Gastrocnemius medialis (tissue), 4 donors: ENCODE data around the gene FARS2. TPM values are rescaled to one million over a fixed set of nuclear protein-coding genes. Genes with fewer than 3 reads are reported as not detected.

ENCODE experiments used
- ATAC-seq, 2 donors: fragments of 150-250 bp; one replicate each; pipeline ENCODE4 v1.9.1; 2016
- DNase-seq, 2 donors: peaks; one replicate each; pipeline ENCODE4 v3.0.0-alpha.2; 2019
- H3K27ac ChIP-seq, 4 donors: fragments of 200-600 bp; sonication (generic); 1 replicate in 1 of 4; 2 replicates in 3 of 4; pipeline ENCODE4 v1.5.1; 2016 to 2018; ENCODE audit warnings: mild to moderate bottlenecking in 2 of 4, moderate library complexity in 1 of 4
- H3K27me3 ChIP-seq, 3 donors: fragments of 200-600 bp; sonication (generic) in 2 of 3; 1 replicate in 1 of 3; 2 replicates in 2 of 3; pipeline versions ENCODE4 v1.5.1 to v1.6.0; 2016 to 2019; ENCODE audit warnings: mild to moderate bottlenecking in 1 of 3, moderate library complexity in 1 of 3
- H3K36me3 ChIP-seq, 2 donors: fragments of 200-600 bp; sonication (generic) in 1 of 2; one replicate each; pipeline ENCODE4 v1.5.1; 2017 to 2018
- H3K4me1 ChIP-seq, 2 donors: fragments of 200-600 bp; sonication (generic) in 1 of 2; one replicate each; pipeline ENCODE4 v1.5.1; 2016 to 2017; ENCODE audit warnings: mild to moderate bottlenecking in 2 of 2
- H3K4me3 ChIP-seq, 4 donors: fragments of 200-600 bp; sonication (generic) in 3 of 4; 1 replicate in 1 of 4; 2 replicates in 3 of 4; pipeline ENCODE4 v1.5.1; 2016 to 2019; ENCODE audit warnings: mild to moderate bottlenecking in 2 of 4
- H3K9me3 ChIP-seq, 3 donors: fragments of 200-600 bp; sonication (generic) in 2 of 3; 1 replicate in 1 of 3; 2 replicates in 2 of 3; pipeline ENCODE4 v1.5.1; 2016 to 2019
- CTCF ChIP-seq, 5 experiments: fragments of 450-650 bp in 3 of 5; fragments of 200-600 bp in 2 of 5; sonication (generic) in 2 of 5; IDR thresholded peaks in 4 of 5; conservative IDR thresholded peaks in 1 of 5; 1 replicate in 4 of 5; 2 replicates in 1 of 5; pipeline ENCODE4 v1.5.1; 2016 to 2019; ENCODE audit warnings: antibody characterized with exemption in 5 of 5, mild to moderate bottlenecking in 3 of 5, moderate library complexity in 3 of 5
- POLR2A ChIP-seq, 2 donors: fragments of 450-650 bp; IDR thresholded peaks; one replicate each; pipeline ENCODE4 v1.6.1; 2017; ENCODE audit warnings: antibody characterized with exemption in 2 of 2, mild to moderate bottlenecking in 2 of 2, moderate library complexity in 2 of 2
- in situ Hi-C, 4 donors: fragments of 200-750 bp; cut with MboI; loops; one replicate each; pipeline versions ENCODE4 v1.15.0 to v1.8.0; 2017; ENCODE audit warnings: low sequenced_read_pairs in 4 of 4
- intact Hi-C: fragments of 100-400 bp; cut with DNase I; formaldehyde crosslinking; loops from one replicate; pipeline ENCODE4 v1.15.1; 2023; ENCODE audit warnings: low total_unique reads
- total RNA-seq, 4 donors: library from RNA; depleted of rRNA; stranded (reverse); fragments of >200 nt; gene quantifications; one replicate each; pipeline versions ENCODE4 v1.1.0 to v1.2.3, GENCODE V29; 2016

The FARS2 gene
- total RNA-seq, 4 donors from 2014 or later = 13.6 to 24.0 (median 15.8) TPM

GRCh38 chr6:5338177-5338960 lies 77.1 kb downstream of the FARS2 start:
- no peak for TF ChIP-seq POLR2A (IDR thresholded peaks at IDR 0.05)
- no peak for TF ChIP-seq CTCF (IDR thresholded peaks at IDR 0.05 in 4 of 5, conservative IDR thresholded peaks at IDR 0.05 in 1 of 5)
- Histone ChIP-seq H3K9me3 (no peaks in the 10 kb centered on the region), H3K4me1 (peaks cover 6% of the 10 kb centered on the region in 2 donors), H3K27ac (no peak overlapping the region), H3K4me3 (no peak overlapping the region), H3K36me3 (no peaks in the 10 kb centered on the region), H3K27me3 (no peaks in the 10 kb centered on the region)
- DNase-seq (no peak), ATAC-seq (no peak)
- intact Hi-C loops (no loop called here), in situ Hi-C loops (no loop called here)

GRCh38 chr6:5339786-5340185 lies 78.5 kb downstream of the FARS2 start:
- in situ Hi-C loops = no loop called here
- no peaks in the 10 kb centered on the region for H3K36me3 ChIP-seq
- ATAC-seq = no peak
- no peak overlapping the region for H3K27ac ChIP-seq
- H3K4me3 ChIP-seq = no peak overlapping the region
- intact Hi-C loops = no loop called here
- TF ChIP-seq CTCF (IDR thresholded peaks at IDR 0.05 in 4 of 5, conservative IDR thresholded peaks at IDR 0.05 in 1 of 5) (no peak), POLR2A (IDR thresholded peaks at IDR 0.05) (no peak)
- H3K27me3 ChIP-seq = no peaks in the 10 kb centered on the region
- DNase-seq = no peak
- no peaks in the 10 kb centered on the region for H3K9me3 ChIP-seq
- H3K4me1 ChIP-seq = peaks cover 6% of the 10 kb centered on the region in 2 donors

- in situ Hi-C loops (no loop called here), intact Hi-C loops (no loop called here)
- Histone ChIP-seq H3K27ac (no peak overlapping the region), H3K4me3 (no peak overlapping the region), H3K9me3 (no peaks in the 10 kb centered on the region), H3K36me3 (no peaks in the 10 kb centered on the region), H3K4me1 (peaks cover 6% of the 10 kb centered on the region in 2 donors), H3K27me3 (no peaks in the 10 kb centered on the region)
- DNase-seq (no peak), ATAC-seq (no peak)
- TF ChIP-seq POLR2A (IDR thresholded peaks at IDR 0.05) (no peak), CTCF (IDR thresholded peaks at IDR 0.05 in 4 of 5, conservative IDR thresholded peaks at IDR 0.05 in 1 of 5) (no peak)
Measured at GRCh38 chr6:5341845-5342244, 80.5 kb downstream of the FARS2 start.

GRCh38 chr6:5343998-5344397 lies 82.7 kb downstream of the FARS2 start:
- in situ Hi-C loops = no loop called here
- peaks cover 6% of the 10 kb centered on the region in 2 donors for H3K4me1 ChIP-seq
- no peak overlapping the region for H3K4me3 ChIP-seq
- no peaks in the 10 kb centered on the region for H3K9me3 ChIP-seq
- no peak for DNase-seq
- H3K27me3 ChIP-seq = no peaks in the 10 kb centered on the region
- H3K27ac ChIP-seq = no peak overlapping the region
- ATAC-seq = no peak
- no peaks in the 10 kb centered on the region for H3K36me3 ChIP-seq
- intact Hi-C loops = no loop called here
- no peak for TF ChIP-seq CTCF (IDR thresholded peaks at IDR 0.05 in 4 of 5, conservative IDR thresholded peaks at IDR 0.05 in 1 of 5)
- TF ChIP-seq POLR2A (IDR thresholded peaks at IDR 0.05) = no peak
